Natural killer cell (primary cell): Measurements from ENCODE around the gene SIX5. TPM values are rescaled to one million over a fixed set of nuclear protein-coding genes. Genes with fewer than 3 reads are reported as not detected.

ENCODE experiments used
- ATAC-seq, 3 donors: fragments of 150-1000 bp in 2 of 3; fragments of 200-7000 bp in 1 of 3; cut with Tn5 transposase; 1 replicate in 1 of 3; 2 replicates in 2 of 3; pipeline ENCODE4 v1.10.0; 2021; ENCODE audit warnings: mild to moderate bottlenecking in 2 of 3, moderate library complexity in 2 of 3
- DNase-seq, 2 donors: peaks; one replicate each; pipeline versions ENCODE4 v3.0.0 to v3.0.0-alpha.2; 2013 to 2021; ENCODE audit warnings: mixed read lengths in 1 of 2
- H3K27ac ChIP-seq: one replicate; pipeline ENCODE4 v1.5.1; 2013; ENCODE audit warnings: mild to moderate bottlenecking, low read length
- H3K27me3 ChIP-seq: one replicate; pipeline ENCODE4 v1.6.1; 2013; ENCODE audit warnings: low read length; ENCODE audit not compliant: control insufficient read depth, insufficient read depth
- H3K36me3 ChIP-seq: one replicate; pipeline ENCODE4 v1.6.1; 2013; ENCODE audit warnings: low read length; ENCODE audit not compliant: control insufficient read depth, insufficient read depth
- H3K4me1 ChIP-seq: one replicate; pipeline ENCODE4 v1.6.1; 2013; ENCODE audit warnings: low read length; ENCODE audit not compliant: control insufficient read depth, insufficient read depth
- H3K4me3 ChIP-seq: one replicate; pipeline ENCODE4 v1.5.1; 2013; ENCODE audit warnings: low read length
- H3K9me3 ChIP-seq: one replicate; pipeline ENCODE4 v1.6.1; 2013; ENCODE audit warnings: low read length; ENCODE audit not compliant: control insufficient read depth, insufficient read depth
- H3K27ac Mint-ChIP-seq, 2 donors: one replicate each; pipeline ENCODE4 v1.8.0; 2022; ENCODE audit warnings: mild to moderate bottlenecking in 2 of 2, mixed read lengths in 2 of 2, moderate library complexity in 1 of 2
- H3K27me3 Mint-ChIP-seq, 2 donors: one replicate each; pipeline ENCODE4 v1.8.0; 2022; ENCODE audit warnings: low read depth in 2 of 2, mixed read lengths in 2 of 2
- H3K36me3 Mint-ChIP-seq: one replicate; pipeline ENCODE4 v1.8.0; 2022; ENCODE audit warnings: mixed read lengths
- H3K4me1 Mint-ChIP-seq, 2 donors: one replicate each; pipeline ENCODE4 v1.8.0; 2022; ENCODE audit warnings: mixed read lengths in 2 of 2
- H3K4me3 Mint-ChIP-seq: one replicate; pipeline ENCODE4 v1.8.0; 2022; ENCODE audit warnings: mild to moderate bottlenecking, moderate library complexity, mixed read lengths
- H3K9me3 Mint-ChIP-seq, 2 donors: one replicate each; pipeline ENCODE4 v1.8.0; 2022; ENCODE audit warnings: mixed read lengths in 2 of 2
- WGBS: methylation state at CpG from one replicate; pipeline ENCODE4 v1.1.7; 2013; ENCODE audit warnings: missing lambda C conversion rate; ENCODE audit not compliant: insufficient coverage; 5-methylcytosine and 5-hydroxymethylcytosine counted together
- intact Hi-C: fragments of 100-400 bp; cut with micrococcal nuclease; formaldehyde crosslinking; loops from one replicate; pipeline ENCODE4 v1.14.2; 2022
- total RNA-seq, 4 donors: library from RNA; stranded (reverse); fragments of 120-200 nt in 1 of 4; gene quantifications; one replicate each; pipeline versions ENCODE4 v1.2.3 to v1.2.4, GENCODE V29; 2013 to 2022
- TF ChIP-seq, protein P1 (sequence below): fragments of 200-600 bp; IDR thresholded peaks from one replicate; pipeline ENCODE4 v1.8.0; 2022; ENCODE audit warnings: antibody characterized with exemption

Gene SIX5
- total RNA-seq, 3 donors from 2014 or later (not counting 1 experiment from before 2014, with no cell fraction given) = 2.1 to 3.3 (median 3.1) TPM

- peaks cover 31% of the 10 kb centered on the region for H3K4me1 ChIP-seq
- intact Hi-C loops = no loop called here
- H3K27ac ChIP-seq = peak overlapping the region; percentile 59
- peak overlapping the region; percentile 95 for H3K4me3 ChIP-seq
- H3K36me3 ChIP-seq = no peaks in the 10 kb centered on the region
- DNase-seq (peak; percentile 43 to 64), ATAC-seq (no peak)
- peaks cover 11% of the 10 kb centered on the region for H3K27me3 ChIP-seq
- H3K4me1 Mint-ChIP-seq = peaks cover 5 to 28% of the 10 kb centered on the region in 2 donors
- H3K9me3 Mint-ChIP-seq = no peaks in the 10 kb centered on the region
- H3K27ac Mint-ChIP-seq = peak overlapping the region; percentile 91 to 92
- peak overlapping the region; percentile 90 for H3K4me3 Mint-ChIP-seq
- no peaks in the 10 kb centered on the region for H3K36me3 Mint-ChIP-seq
- no peaks in the 10 kb centered on the region for H3K9me3 ChIP-seq
- WGBS = under 1% methylated on average over 33 of the region's 33 CpGs
- TF ChIP-seq, protein P1, sequence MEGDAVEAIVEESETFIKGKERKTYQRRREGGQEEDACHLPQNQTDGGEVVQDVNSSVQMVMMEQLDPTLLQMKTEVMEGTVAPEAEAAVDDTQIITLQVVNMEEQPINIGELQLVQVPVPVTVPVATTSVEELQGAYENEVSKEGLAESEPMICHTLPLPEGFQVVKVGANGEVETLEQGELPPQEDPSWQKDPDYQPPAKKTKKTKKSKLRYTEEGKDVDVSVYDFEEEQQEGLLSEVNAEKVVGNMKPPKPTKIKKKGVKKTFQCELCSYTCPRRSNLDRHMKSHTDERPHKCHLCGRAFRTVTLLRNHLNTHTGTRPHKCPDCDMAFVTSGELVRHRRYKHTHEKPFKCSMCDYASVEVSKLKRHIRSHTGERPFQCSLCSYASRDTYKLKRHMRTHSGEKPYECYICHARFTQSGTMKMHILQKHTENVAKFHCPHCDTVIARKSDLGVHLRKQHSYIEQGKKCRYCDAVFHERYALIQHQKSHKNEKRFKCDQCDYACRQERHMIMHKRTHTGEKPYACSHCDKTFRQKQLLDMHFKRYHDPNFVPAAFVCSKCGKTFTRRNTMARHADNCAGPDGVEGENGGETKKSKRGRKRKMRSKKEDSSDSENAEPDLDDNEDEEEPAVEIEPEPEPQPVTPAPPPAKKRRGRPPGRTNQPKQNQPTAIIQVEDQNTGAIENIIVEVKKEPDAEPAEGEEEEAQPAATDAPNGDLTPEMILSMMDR = no peak
- H3K27me3 Mint-ChIP-seq = peaks cover 0 to 7% of the 10 kb centered on the region in 2 donors
Measured at GRCh38 chr19:45768655-45768983, 433 bp downstream of the SIX5 start.

- Mint-ChIP-seq H3K27me3 (peaks cover 0 to 7% of the 10 kb centered on the region in 2 donors), H3K27ac (peak overlapping the region in 1 of 2 donors; percentile 91), H3K4me3 (peak overlapping the region; percentile 81), H3K4me1 (peaks cover 5 to 28% of the 10 kb centered on the region in 2 donors), H3K9me3 (no peaks in the 10 kb centered on the region), H3K36me3 (no peaks in the 10 kb centered on the region)
- Histone ChIP-seq H3K27ac (no peak overlapping the region), H3K27me3 (peaks cover 11% of the 10 kb centered on the region), H3K4me3 (peak overlapping the region; percentile 30), H3K36me3 (no peaks in the 10 kb centered on the region), H3K9me3 (no peaks in the 10 kb centered on the region), H3K4me1 (peaks cover 31% of the 10 kb centered on the region)
- 3% methylated on average over 102 of the region's 102 CpGs for whole genome bisulfite sequencing
- DNase-seq (peak in 1 of 2 donors; percentile 40), ATAC-seq (no peak)
- intact Hi-C loops = no loop called here
- TF ChIP-seq, protein P1 = no peak
Measured at GRCh38 chr19:45767881-45768654, 984 bp downstream of the SIX5 start.

- Histone ChIP-seq H3K4me3 (no peak overlapping the region), H3K4me1 (peaks cover 31% of the 10 kb centered on the region), H3K36me3 (no peaks in the 10 kb centered on the region), H3K27ac (no peak overlapping the region), H3K27me3 (peaks cover 11% of the 10 kb centered on the region), H3K9me3 (no peaks in the 10 kb centered on the region)
- Mint-ChIP-seq H3K4me1 (peaks cover 5 to 27% of the 10 kb centered on the region in 2 donors), H3K36me3 (no peaks in the 10 kb centered on the region), H3K4me3 (peak overlapping the region; percentile 67), H3K27ac (no peak overlapping the region), H3K9me3 (no peaks in the 10 kb centered on the region), H3K27me3 (peaks cover 0 to 7% of the 10 kb centered on the region in 2 donors)
- 61% methylated on average over 31 of the region's 31 CpGs for WGBS
- TF ChIP-seq, protein P1 = no peak
- DNase-seq = no peak
- intact Hi-C loops = no loop called here
- no peak for ATAC-seq
Measured at GRCh38 chr19:45767410-45767880, 1.6 kb downstream of the SIX5 start.
